ENCODE results near the gene MTMR6. TPM values are rescaled to one million over a fixed set of nuclear protein-coding genes. Genes with fewer than 3 reads are reported as not detected.

Gene MTMR6
- total RNA-seq, result 17.1 and 21.2 TPM in 2 replicates

GRCh38 chr13:25286969-25287961 is at the start of gene MTMR6:
TSS of gene MTMR6 (minus strand) at chr13:25287488. CDS start at chr13:25287247, 241 bp downstream.

GRCh38 chr13:25301347-25302113 is 14.2 kb upstream of the MTMR6 start, which contains the start of gene NUP58:
TSS of gene NUP58 (plus strand) at chr13:25301625. CDS start at chr13:25301774, 149 bp downstream.

Other genes with a start within 250 kb of the MTMR6 start
- gene PABPC3, start 191.4 kb downstream of the MTMR6 start, total RNA-seq, result under 0.01 and 0.32 TPM in 2 replicates
- not detected in 2 replicates for gene AMER2, start 115.2 kb downstream of the MTMR6 start, total RNA-seq
- gene NUP58, start 14.1 kb upstream of the MTMR6 start, total RNA-seq, result 30.7 and 38.1 TPM in 2 replicates
- 0.36 TPM in 1 of 2 replicates, not detected in the other for gene ATP8A2, start 84.5 kb upstream of the MTMR6 start, total RNA-seq

Data from cardiac atrium fibroblast (primary cell).